ENCODE data around the gene USP4.
"Not testable (repeated sequence)": the region's sequence is repeated elsewhere in the genome, so short reads cannot be mapped to it uniquely, and the experiment has no call there.

Gene USP4

DNA sequence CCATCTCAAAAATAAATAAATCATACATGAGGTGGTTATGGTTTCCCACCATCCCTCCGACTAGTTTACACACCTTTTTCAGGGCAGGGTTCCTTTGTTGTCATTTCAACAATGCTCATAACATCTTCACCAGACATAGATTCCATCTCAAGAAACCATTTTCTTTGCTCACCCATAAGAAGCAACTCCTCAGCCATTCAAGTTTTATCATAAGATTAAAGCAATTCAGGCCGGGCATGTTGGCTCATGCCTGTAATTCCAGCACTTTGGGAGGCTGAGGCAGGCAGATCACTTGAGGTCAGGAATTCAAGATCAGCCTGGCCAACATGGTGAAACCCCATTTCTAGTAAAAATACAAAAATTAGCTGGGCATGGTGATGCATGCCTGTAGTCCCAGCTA lies 11.5 kb downstream of the USP4 start:
- not testable (repeated sequence) for H3K9me3 ChIP-seq (ENCODE audit: control insufficient read depth, low read length); H3K4me1 ChIP-seq (ENCODE audit: control insufficient read depth, insufficient read depth, low read length); H3K27me3 ChIP-seq (ENCODE audit: control insufficient read depth, insufficient read depth, low read length, poor library complexity, severe bottlenecking); H3K27ac ChIP-seq (ENCODE audit: insufficient read depth, low read depth, low read length, poor library complexity, severe bottlenecking); H3K4me3 ChIP-seq (ENCODE audit: insufficient read depth, low read depth, low read length)
- 86 to 94% methylated on average over 2 of the region's 2 CpGs for WGBS, 2 experiments
- peaks cover 22% of the 10 kb centered on the region for H3K36me3 ChIP-seq (ENCODE audit: control insufficient read depth, insufficient read depth, low read length)

DNA sequence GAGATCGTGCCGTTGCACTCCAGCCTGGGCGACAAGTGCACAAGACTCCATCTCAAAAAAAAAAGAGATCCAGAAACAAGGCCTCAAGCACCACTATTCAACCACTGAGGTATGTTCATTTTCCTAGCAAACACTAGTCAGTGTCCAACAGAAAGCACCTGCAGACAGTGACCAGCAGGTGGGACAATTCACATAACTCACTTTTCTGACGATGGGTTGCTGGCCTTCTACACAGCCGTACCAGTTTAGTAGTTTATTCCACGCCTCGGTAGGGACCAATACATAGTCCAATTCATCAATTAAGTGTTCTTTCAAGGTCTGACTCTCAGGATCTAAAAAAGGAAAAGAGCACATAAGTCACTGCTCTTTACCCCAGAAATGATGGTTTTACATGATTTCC lies 12.4 kb downstream of the USP4 start:
- Histone ChIP-seq H3K27me3 (ENCODE audit: control insufficient read depth, insufficient read depth, low read length, poor library complexity, severe bottlenecking) (no peaks in the 10 kb centered on the region), H3K4me1 (ENCODE audit: control insufficient read depth, insufficient read depth, low read length) (no peaks in the 10 kb centered on the region), H3K9me3 (ENCODE audit: control insufficient read depth, low read length) (no peaks in the 10 kb centered on the region), H3K36me3 (ENCODE audit: control insufficient read depth, insufficient read depth, low read length) (peaks cover 25% of the 10 kb centered on the region), H3K4me3 (ENCODE audit: insufficient read depth, low read depth, low read length) (no peak overlapping the region), H3K27ac (ENCODE audit: insufficient read depth, low read depth, low read length, poor library complexity, severe bottlenecking) (no peak overlapping the region)
- 93 to 95% methylated on average over 7 of the region's 7 CpGs for WGBS, 2 experiments

DNA sequence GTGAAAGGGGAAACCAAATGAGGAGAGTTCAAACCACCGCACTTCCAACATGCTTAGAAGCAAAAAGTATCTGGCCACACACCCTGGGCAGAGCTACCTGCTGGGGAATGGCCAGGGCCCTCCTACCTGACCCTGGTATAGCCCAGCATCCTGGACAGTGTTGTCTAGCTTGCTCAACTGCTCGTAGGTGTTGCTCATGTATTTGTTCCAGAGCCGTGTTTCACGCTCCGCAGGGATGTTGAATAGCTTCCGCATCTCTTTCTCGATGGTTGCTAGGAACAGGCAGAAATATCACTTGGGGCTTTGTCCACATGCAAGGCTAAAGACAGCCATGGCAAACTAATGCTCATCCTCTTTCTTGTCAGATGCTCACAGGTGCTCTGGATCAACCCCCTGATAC lies 15.1 kb downstream of the USP4 start:
- no peaks in the 10 kb centered on the region for H3K9me3 ChIP-seq (ENCODE audit: control insufficient read depth, low read length)
- no peak overlapping the region for H3K27ac ChIP-seq (ENCODE audit: insufficient read depth, low read depth, low read length, poor library complexity, severe bottlenecking)
- 97% methylated on average over 7 of the region's 7 CpGs for WGBS, 2 experiments
- no peaks in the 10 kb centered on the region for H3K27me3 ChIP-seq (ENCODE audit: control insufficient read depth, insufficient read depth, low read length, poor library complexity, severe bottlenecking)
- H3K4me3 ChIP-seq (ENCODE audit: insufficient read depth, low read depth, low read length), result no peak overlapping the region
- no peaks in the 10 kb centered on the region for H3K4me1 ChIP-seq (ENCODE audit: control insufficient read depth, insufficient read depth, low read length)
- peaks cover 29% of the 10 kb centered on the region for H3K36me3 ChIP-seq (ENCODE audit: control insufficient read depth, insufficient read depth, low read length)

DNA sequence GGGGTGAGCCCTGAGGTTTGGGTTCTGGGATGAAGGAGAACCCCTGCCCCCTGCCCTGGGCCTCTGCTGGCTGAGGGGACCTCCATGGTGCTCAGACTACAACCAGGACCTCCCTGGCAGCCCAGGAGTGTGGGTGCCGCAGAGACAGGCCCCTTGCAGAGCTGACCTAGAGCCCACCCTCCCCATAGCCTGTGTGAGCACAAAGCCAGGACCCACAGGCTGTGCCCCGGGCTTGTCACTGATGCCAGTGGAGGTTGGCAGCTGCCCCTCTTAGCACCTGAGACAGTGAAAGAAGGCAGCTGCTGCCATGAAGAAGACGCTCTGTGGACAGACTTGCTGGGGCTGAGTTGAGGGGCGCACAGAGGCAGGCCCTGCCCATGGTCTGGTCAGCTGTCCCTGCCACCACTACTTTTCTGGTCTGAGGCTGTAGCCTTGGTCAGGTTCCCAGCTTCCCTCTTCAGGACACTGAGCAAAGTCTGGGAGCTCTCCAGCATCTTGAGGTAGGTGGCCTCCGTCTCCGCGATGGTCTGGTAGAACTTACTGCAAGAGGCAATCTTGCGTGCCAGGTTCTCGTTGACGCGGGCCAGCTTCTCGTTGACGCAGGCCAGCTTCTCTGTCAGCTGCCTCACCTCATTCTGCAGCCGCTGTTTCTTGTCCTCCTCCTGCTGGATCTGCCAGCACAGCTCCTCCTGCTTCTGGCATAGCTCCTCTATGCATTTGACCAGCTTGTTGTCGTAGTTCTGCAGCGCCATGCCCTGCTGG lies 23.0 kb downstream of the USP4 start:
- WGBS, 2 experiments, result 97% methylated on average over 16 of the region's 16 CpGs
- Histone ChIP-seq H3K4me3 (ENCODE audit: insufficient read depth, low read depth, low read length) (no peak overlapping the region), H3K9me3 (ENCODE audit: control insufficient read depth, low read length) (no peaks in the 10 kb centered on the region), H3K27ac (ENCODE audit: insufficient read depth, low read depth, low read length, poor library complexity, severe bottlenecking) (no peak overlapping the region), H3K4me1 (ENCODE audit: control insufficient read depth, insufficient read depth, low read length) (no peaks in the 10 kb centered on the region), H3K36me3 (ENCODE audit: control insufficient read depth, insufficient read depth, low read length) (peaks cover 23% of the 10 kb centered on the region), H3K27me3 (ENCODE audit: control insufficient read depth, insufficient read depth, low read length, poor library complexity, severe bottlenecking) (no peaks in the 10 kb centered on the region)

DNA sequence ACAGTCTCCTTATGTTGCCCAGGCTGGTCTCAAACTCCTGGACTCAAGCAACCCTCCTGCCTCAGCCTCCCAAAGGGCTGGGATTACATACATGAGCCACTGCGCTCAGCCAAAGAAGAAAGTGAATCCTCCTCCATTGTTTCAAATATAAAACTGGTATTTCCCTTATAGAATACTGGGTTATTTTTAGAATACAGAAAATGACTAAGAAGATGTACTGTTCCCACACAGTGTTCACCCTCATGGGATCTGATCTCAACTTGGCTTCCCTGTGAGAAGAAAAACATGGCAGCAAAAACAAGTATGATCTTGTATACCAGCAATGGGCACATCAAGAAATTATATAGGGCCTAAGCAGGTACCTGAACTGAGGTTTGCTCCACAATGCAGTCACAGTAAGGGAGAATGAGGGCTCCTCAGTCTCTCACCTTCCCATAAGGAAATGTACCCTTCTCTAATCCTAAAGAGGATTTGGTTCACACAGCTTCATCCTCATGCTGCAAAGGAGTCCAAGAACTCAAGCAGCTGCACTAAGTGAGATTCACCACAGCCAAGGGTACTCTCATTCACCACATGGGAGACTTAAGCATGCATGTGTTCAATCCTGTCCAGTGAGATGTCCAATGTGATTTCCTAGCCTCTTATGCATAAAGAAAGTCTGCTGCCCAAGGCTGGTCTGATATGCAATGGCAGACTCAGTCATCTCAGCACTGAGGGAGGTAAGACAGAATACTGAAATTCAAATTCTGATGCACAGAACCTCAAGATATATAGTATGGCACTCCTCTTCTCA lies 25.8 kb downstream of the USP4 start:
- 100% methylated on average over 1 of the region's 1 CpG for WGBS, 2 experiments
- Histone ChIP-seq H3K9me3 (ENCODE audit: control insufficient read depth, low read length) (no peaks in the 10 kb centered on the region), H3K27ac (ENCODE audit: insufficient read depth, low read depth, low read length, poor library complexity, severe bottlenecking) (no peak overlapping the region), H3K27me3 (ENCODE audit: control insufficient read depth, insufficient read depth, low read length, poor library complexity, severe bottlenecking) (no peaks in the 10 kb centered on the region), H3K36me3 (ENCODE audit: control insufficient read depth, insufficient read depth, low read length) (peaks cover 20% of the 10 kb centered on the region), H3K4me3 (ENCODE audit: insufficient read depth, low read depth, low read length) (no peak overlapping the region), H3K4me1 (ENCODE audit: control insufficient read depth, insufficient read depth, low read length) (no peaks in the 10 kb centered on the region)

DNA sequence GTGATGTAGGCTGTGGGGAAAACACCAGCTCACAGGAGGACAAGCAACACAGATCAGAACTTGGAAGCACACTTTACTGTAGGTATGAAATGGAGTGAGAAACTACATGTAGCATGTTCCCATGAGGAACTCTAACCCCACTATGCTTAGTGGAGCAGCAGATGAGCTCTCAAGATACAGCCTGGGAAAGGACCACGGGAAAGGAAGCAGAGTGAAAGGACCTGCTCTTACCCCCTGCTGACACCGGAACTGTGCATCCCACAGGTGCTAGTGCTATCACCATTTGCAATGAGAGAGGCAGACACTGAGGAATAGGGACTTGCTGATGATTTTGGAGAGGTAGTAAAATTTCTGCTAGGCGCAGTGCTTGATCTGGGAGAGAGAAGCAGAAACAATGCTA lies 28.6 kb downstream of the USP4 start:
- WGBS, 2 experiments, result 93 to 95% methylated on average over 3 of the region's 3 CpGs
- Histone ChIP-seq H3K9me3 (ENCODE audit: control insufficient read depth, low read length) (no peaks in the 10 kb centered on the region), H3K36me3 (ENCODE audit: control insufficient read depth, insufficient read depth, low read length) (peaks cover 13% of the 10 kb centered on the region), H3K4me1 (ENCODE audit: control insufficient read depth, insufficient read depth, low read length) (no peaks in the 10 kb centered on the region), H3K27me3 (ENCODE audit: control insufficient read depth, insufficient read depth, low read length, poor library complexity, severe bottlenecking) (no peaks in the 10 kb centered on the region), H3K27ac (ENCODE audit: insufficient read depth, low read depth, low read length, poor library complexity, severe bottlenecking) (no peak overlapping the region), H3K4me3 (ENCODE audit: insufficient read depth, low read depth, low read length) (no peak overlapping the region)

DNA sequence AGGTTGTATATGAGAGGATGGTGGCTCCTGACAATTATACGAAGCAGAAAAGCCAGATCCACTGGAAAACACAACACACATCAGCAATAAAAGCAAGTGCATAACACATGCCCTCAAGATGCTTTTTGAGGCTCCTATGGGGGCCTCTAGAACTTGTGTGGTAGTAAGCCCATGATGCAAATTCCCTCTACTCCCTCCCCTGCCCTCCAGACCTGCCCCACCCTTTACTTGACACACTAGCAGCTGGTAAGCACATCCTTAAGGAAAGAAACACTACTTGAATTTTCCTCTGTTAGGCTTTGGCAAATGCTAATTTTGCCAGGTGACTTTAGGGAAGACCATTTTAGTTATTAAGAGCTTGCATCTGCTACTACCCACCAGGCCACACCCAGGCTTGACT lies 29.2 kb downstream of the USP4 start:
- H3K27ac ChIP-seq (ENCODE audit: insufficient read depth, low read depth, low read length, poor library complexity, severe bottlenecking), result no peak overlapping the region
- WGBS, 2 experiments, result 91 to 100% methylated on average over 1 of the region's 1 CpG
- H3K4me3 ChIP-seq (ENCODE audit: insufficient read depth, low read depth, low read length), result no peak overlapping the region
- peaks cover 17% of the 10 kb centered on the region for H3K36me3 ChIP-seq (ENCODE audit: control insufficient read depth, insufficient read depth, low read length)
- H3K9me3 ChIP-seq (ENCODE audit: control insufficient read depth, low read length), result no peaks in the 10 kb centered on the region
- H3K4me1 ChIP-seq (ENCODE audit: control insufficient read depth, insufficient read depth, low read length), result no peaks in the 10 kb centered on the region
- H3K27me3 ChIP-seq (ENCODE audit: control insufficient read depth, insufficient read depth, low read length, poor library complexity, severe bottlenecking), result no peaks in the 10 kb centered on the region

DNA sequence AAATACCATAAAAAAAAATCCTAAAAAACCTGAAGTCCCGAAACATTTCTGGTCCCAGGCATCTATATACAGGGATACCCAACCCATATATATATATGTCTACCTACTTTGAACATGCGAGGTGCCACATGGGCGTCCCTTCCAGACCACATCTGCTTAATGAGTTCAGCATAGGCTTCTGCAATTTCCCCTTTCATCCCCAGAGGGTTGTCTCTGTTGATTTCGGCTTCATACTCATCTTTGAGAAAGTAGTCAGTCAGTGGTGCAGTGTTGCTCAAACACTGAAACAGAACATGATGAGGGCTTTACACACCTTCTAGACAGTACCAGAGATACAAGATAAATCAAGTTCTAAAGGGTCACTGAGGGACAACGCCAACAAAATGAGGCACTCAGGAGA lies 34.2 kb downstream of the USP4 start:
- 94 to 96% methylated on average over 5 of the region's 5 CpGs for WGBS, 2 experiments
- H3K27ac ChIP-seq (ENCODE audit: insufficient read depth, low read depth, low read length, poor library complexity, severe bottlenecking), result no peak overlapping the region
- H3K27me3 ChIP-seq (ENCODE audit: control insufficient read depth, insufficient read depth, low read length, poor library complexity, severe bottlenecking), result no peaks in the 10 kb centered on the region
- H3K36me3 ChIP-seq (ENCODE audit: control insufficient read depth, insufficient read depth, low read length), result peaks cover 25% of the 10 kb centered on the region
- no peak overlapping the region for H3K4me3 ChIP-seq (ENCODE audit: insufficient read depth, low read depth, low read length)
- H3K4me1 ChIP-seq (ENCODE audit: control insufficient read depth, insufficient read depth, low read length), result no peaks in the 10 kb centered on the region
- no peaks in the 10 kb centered on the region for H3K9me3 ChIP-seq (ENCODE audit: control insufficient read depth, low read length)

DNA sequence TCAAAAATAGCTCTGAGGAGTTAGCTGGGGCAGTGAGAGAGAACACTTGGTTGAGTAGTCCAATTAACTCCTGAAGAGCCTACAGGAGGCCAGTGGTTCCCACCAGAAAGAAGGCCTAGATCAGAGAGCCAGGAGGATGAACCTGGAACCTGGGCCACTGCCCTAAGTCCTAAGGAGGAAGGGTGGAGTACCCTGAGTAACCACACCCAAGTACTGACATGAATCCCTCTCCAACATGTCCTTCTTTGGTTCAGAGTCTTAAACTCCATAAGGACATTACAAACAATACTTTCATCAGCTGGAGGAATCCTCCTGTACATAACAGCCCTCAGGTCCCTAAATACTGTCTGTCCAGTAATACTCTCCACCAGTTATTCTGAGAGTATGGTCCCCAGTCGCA lies 37.2 kb downstream of the USP4 start:
- Histone ChIP-seq H3K27ac (ENCODE audit: insufficient read depth, low read depth, low read length, poor library complexity, severe bottlenecking) (no peak overlapping the region), H3K36me3 (ENCODE audit: control insufficient read depth, insufficient read depth, low read length) (peaks cover 26% of the 10 kb centered on the region), H3K4me1 (ENCODE audit: control insufficient read depth, insufficient read depth, low read length) (no peaks in the 10 kb centered on the region), H3K27me3 (ENCODE audit: control insufficient read depth, insufficient read depth, low read length, poor library complexity, severe bottlenecking) (no peaks in the 10 kb centered on the region), H3K4me3 (ENCODE audit: insufficient read depth, low read depth, low read length) (no peak overlapping the region), H3K9me3 (ENCODE audit: control insufficient read depth, low read length) (no peaks in the 10 kb centered on the region)
- 100% methylated on average over 1 of the region's 1 CpG for WGBS, 2 experiments

DNA sequence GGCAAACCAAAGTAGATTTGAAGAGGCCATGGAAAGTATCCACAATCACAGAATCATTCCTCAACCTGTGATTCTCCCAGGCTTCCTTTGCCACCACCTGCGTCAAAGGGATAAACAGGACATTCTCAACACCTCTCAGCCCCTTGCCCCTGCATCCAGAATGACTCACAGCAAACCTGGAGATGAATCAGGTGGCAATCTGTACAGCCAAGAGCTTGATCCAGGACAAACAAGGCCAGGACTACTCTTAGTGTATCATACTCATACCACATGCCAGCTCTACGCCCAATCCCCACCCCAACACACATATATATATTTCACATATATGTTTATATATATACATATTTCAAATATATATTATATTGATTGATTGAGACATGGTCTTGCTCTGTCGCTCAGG lies 39.3 kb downstream of the USP4 start:
- Histone ChIP-seq H3K9me3 (ENCODE audit: control insufficient read depth, low read length) (no peaks in the 10 kb centered on the region), H3K27ac (ENCODE audit: insufficient read depth, low read depth, low read length, poor library complexity, severe bottlenecking) (no peak overlapping the region), H3K4me1 (ENCODE audit: control insufficient read depth, insufficient read depth, low read length) (no peaks in the 10 kb centered on the region), H3K36me3 (ENCODE audit: control insufficient read depth, insufficient read depth, low read length) (peaks cover 26% of the 10 kb centered on the region), H3K27me3 (ENCODE audit: control insufficient read depth, insufficient read depth, low read length, poor library complexity, severe bottlenecking) (no peaks in the 10 kb centered on the region), H3K4me3 (ENCODE audit: insufficient read depth, low read depth, low read length) (no peak overlapping the region)
- WGBS, 2 experiments, result 84 to 93% methylated on average over 2 to 3 of the region's 3 CpGs
